Bone marrow (tissue), 2 donors: Measurements from ENCODE around the gene RNF145.
"Not testable (repeated sequence)": the region's sequence is repeated elsewhere in the genome, so short reads cannot be mapped to it uniquely, and the experiment has no call there.

Source experiments
- DNase-seq, 2 donors: peaks; one replicate each; lab custom pipeline; 2025; lab: John Stamatoyannopoulos, UW

Gene RNF145

GRCh38 chr5:159209438-159210209 is at the start of gene RNF145:
Gene RNF145, minus strand, starts transcription at chr5:159209553. Its CDS starts 5,936 bp downstream, at chr5:159203617.
- DNase-seq = peak; percentile 51 to 63

- no peak for DNase-seq
These were observed 49.0 kb upstream of the RNF145 start for GRCh38 chr5:159258361-159258760.

- no peak for DNase-seq
These were observed 48.4 kb upstream of the RNF145 start for GRCh38 chr5:159257629-159258283.

DNA sequence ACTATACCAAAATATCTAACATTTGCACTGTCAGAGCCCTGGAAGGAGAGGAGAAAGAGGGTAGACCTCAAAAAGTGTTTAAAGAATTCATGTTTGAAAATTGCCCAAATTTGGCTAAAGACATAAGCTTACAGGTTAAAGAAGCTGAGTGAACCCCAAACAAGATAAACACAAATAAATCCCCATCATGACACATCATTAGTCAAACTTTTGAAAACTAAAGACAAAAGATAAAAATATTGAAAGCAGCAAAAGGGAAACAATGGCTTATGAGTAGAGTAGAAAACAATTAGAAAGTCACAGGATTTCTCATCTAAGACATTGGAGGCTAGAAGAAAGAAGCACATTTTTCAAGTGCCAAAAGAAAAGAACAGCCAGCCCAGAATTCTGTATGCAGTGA is 47.7 kb upstream of the RNF145 start:
- no peak for DNase-seq

GRCh38 chr5:159252195-159252594 is 42.8 kb upstream of the RNF145 start:
- DNase-seq = no peak

DNA sequence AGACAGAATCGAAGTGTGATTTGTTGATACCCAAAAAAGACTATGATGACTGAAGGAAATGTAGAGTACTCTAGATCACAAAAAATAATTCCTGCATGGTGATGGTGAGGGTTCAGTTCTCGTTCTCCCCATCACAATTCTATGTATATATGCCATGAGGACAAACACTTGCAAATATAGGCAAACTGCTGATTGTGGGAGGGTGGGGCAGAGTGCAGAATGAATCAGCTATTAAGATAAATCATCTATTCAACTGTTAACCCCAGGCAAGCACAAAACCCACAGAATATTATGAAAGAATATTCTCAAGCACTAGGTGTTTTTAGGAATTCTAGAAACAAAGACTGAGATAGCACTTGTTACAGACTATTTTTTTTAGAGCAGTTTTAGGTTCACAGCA is 39.8 kb upstream of the RNF145 start:
- DNase-seq = no peak

GRCh38 chr5:159244890-159245289 is 35.5 kb upstream of the RNF145 start:
- DNase-seq = no peak

GRCh38 chr5:159244163-159244562 is 34.8 kb upstream of the RNF145 start:
- no peak for DNase-seq

- DNase-seq = no peak
These were observed 34.0 kb upstream of the RNF145 start for GRCh38 chr5:159243385-159243784.

GRCh38 chr5:159242656-159243055 is 33.3 kb upstream of the RNF145 start:
- no peak for DNase-seq

DNA sequence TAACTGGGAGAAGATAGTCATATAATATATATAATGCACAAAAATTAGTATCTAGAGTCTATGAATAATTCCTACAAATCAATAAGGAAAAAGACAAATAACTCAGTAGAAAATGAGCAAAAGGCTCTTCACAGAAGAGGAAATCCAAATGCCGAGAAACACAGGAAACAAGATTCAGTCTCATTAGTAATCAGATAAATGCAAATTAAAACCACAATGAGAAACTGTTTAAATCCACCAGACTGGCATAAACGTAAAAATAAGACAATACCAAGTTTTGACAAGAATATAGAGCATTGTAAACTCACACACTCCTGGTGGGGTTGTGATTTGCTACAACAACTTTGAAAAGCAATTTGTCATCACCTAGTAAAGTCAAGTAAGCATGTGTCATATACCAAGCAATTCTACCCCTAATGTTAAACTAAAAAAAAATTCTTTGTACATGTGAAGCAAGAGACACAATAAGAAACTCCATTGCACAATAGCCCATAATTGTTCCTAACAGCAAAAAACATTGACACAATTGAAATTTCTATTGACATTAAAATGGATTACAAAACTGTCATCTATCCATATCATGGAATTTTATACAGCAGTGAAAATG is 32.7 kb upstream of the RNF145 start:
- DNase-seq = no peak

DNA sequence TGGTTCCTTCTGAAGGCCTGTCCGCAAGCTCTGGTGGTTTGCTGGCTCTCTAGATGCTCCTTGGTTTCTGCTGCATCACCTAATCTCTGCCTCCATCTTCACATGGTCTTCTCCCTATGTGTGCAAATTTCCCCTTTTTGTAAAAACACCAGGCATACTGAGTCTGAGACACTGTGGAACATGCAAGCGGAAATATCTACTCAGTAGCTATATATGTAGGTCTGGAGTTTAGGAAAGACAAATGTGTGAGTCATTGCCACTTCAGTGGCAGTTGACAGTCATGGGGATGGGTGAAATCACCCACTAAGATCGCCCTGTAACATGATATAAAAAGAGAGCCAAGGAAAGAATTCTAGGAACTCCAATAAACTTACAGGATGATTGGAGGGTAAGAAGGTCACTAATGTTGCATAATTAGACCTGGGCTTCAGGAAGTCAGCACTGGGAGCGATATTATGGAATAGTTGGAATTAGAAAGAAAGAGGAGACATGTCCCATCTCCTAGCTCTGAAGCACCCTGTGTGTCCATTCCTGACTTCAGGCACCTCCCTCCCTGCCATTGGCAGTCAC is 31.0 kb upstream of the RNF145 start:
- no peak for DNase-seq

DNA sequence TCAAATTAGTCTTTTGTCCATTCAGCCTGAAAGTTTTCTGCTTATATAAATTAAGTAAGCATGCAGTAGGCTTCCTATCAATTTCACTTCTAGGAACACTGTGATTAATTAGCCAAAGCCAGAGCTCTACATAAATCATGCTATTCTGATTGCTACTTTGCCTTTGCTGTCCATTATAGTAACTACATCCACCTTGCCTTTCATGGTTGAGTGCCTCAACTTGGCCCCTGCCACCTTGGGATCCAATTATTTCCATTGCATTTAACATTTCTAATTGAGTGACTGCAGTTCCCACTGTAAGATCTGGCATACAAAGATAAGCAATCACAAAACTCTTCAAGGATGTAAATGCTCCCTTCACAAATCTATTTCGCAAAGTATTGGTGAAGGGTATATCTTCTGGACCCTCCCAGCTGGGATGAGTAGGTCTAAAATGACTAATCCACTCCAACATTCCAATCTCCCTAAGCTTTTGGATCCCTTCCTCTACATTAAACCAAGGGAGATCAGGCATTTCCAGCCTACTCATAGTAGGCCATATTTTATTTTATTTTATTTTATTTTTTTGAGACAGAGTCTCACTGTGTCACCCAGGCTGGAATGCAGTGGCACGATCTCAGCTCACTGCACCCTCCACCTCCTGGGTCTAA is 26.6 kb upstream of the RNF145 start:
- not testable (repeated sequence) for DNase-seq

DNA sequence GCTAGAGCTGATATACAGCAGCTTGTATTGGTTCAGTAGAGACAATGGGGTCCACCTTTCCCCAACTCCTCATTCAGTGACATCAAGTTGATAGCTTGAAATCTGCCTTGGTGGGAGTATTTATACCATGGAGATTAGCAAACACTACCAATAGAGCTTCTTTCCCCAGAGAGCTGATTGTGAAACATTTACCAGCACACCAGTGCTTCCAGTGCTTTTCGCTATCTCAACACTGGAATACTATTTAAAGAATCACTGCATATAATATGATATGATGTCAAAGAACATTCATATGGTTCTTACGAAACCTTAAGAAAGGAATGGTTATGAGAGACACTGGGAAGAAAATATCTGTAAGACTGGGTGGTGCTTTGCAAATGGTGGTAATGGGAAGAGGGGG is 21.8 kb upstream of the RNF145 start:
- DNase-seq = no peak

GRCh38 chr5:159230657-159231056 is 21.3 kb upstream of the RNF145 start:
- no peak for DNase-seq

GRCh38 chr5:159228097-159228496 is 18.7 kb upstream of the RNF145 start:
- not testable (repeated sequence) for DNase-seq

DNA sequence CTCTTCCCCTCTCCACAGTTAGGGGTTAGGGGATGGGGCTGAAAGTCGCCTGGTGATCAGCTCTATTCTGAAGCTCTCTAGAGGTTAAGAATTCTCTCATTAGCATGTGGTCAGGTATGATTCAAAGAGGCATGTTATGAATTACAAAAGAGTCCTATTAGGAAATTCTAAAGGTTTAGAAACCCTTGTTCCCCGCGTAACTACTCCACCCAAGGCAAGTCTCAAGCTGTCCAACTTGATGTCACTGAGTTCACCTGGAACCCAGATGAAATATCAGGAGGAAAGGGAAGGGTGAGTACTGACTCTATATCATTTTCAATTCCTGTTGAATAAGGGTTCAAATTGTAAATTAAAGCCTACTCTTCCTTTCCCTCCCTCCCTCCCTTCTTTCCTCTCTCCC is 18.1 kb upstream of the RNF145 start:
- no peak for DNase-seq

GRCh38 chr5:159226451-159226850 is 17.1 kb upstream of the RNF145 start:
- DNase-seq = no peak

GRCh38 chr5:159224471-159224870 is 15.1 kb upstream of the RNF145 start:
- DNase-seq = no peak

DNA sequence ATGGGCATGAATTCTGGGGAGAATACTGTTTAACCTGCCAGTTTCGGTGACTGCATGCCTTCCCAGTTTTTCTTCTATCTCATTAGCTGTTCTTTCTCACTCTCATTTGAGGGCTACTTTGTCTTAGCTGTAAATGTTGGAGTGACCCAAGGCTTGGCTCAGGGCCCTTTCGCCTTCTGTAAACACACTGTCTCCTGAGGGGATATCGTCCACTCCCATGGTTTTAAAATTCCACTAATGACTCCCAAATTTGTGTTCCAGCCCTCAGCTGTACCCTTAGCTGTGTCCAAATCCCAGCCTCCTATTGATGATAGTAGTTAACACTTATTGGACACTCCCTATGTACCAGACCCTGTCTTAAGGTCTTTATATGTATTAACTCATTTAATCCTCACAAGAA is 14.1 kb upstream of the RNF145 start:
- no peak for DNase-seq

DNA sequence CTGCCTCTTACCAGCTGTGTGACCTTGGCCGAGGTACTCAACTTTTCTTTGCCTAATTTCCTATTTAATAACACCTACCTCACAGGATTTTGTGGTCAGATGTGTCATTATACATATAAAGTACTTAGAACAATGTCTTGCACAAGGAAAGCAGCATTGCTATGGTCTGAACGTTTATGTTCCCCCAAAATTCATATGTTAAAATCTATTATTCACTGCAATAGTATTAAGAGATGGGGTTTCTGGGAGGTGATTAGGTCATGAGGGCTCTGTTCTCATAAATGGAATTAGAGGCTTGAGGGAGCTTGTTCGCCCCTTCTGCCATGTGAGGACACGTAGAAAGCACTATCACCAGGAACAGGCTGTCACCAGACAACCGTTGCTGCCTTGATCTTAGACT is 10.9 kb upstream of the RNF145 start:
- no peak for DNase-seq

DNA sequence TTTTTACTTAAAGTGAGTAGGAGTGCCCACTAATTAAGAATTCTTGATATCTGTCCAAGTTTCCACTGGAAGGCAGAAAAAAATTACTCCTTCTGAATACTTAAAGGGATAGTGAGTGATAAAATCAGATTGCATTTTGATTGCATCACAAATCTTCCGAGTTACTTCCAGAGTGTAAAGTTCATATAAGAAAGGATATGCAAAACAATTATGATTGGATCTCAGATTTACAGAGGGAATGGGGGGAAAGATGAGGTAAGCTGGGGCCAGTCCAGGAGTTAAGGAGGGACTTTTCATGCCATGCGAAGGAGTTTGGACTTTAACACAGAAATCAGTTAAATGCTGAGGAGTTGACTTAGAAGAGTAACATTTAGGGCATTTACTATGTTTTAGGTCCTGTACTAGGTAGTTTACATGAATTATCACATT is 9.3 kb upstream of the RNF145 start:
- no peak for DNase-seq
